ENCODE measurements around the gene ADAM22.
"Not testable (repeated sequence)": the region's sequence is repeated elsewhere in the genome, so short reads cannot be mapped to it uniquely, and the experiment has no call there.

Gene ADAM22

GRCh38 chr7:87933953-87934698 lies at the start of gene ADAM22:
ADAM22 (plus strand) TSS chr7:87934251; CDS start chr7:87934466, 215 bp downstream.
- H3K4me1 Mint-ChIP-seq = peaks cover 15% of the 10 kb centered on the region
- H3K36me3 Mint-ChIP-seq = peaks cover 3% of the 10 kb centered on the region
- H3K9me3 Mint-ChIP-seq = no peaks in the 10 kb centered on the region
- no peaks in the 10 kb centered on the region for H3K27me3 Mint-ChIP-seq
- DNase-seq (ENCODE audit: low spot score in 2 of 2) (peak; percentile 62), ATAC-seq (ENCODE audit: low read depth) (peak; percentile 92)
- H3K27ac Mint-ChIP-seq = no peak within 1 kb of the TSS
- peak within 1 kb of the TSS; percentile 91 for H3K4me3 Mint-ChIP-seq

GRCh38 chr7:87885018-87885417 lies 49.0 kb upstream of the ADAM22 start:
- ATAC-seq (ENCODE audit: low read depth) = no peak
- H3K4me3 Mint-ChIP-seq = no peak overlapping the region
- DNase-seq (ENCODE audit: low spot score in 2 of 2) = no peak
- peaks cover 8% of the 10 kb centered on the region for H3K4me1 Mint-ChIP-seq
- no peaks in the 10 kb centered on the region for H3K9me3 Mint-ChIP-seq
- H3K27ac Mint-ChIP-seq = no peak overlapping the region
- H3K27me3 Mint-ChIP-seq = no peaks in the 10 kb centered on the region
- H3K36me3 Mint-ChIP-seq = peaks cover 11% of the 10 kb centered on the region

- Mint-ChIP-seq H3K36me3 (peaks cover 10% of the 10 kb centered on the region), H3K4me1 (peaks cover 4% of the 10 kb centered on the region), H3K27ac (no peak overlapping the region), H3K27me3 (no peaks in the 10 kb centered on the region), H3K9me3 (no peaks in the 10 kb centered on the region), H3K4me3 (no peak overlapping the region)
- ATAC-seq (ENCODE audit: low read depth) (no peak), DNase-seq (ENCODE audit: low spot score in 2 of 2) (peak in 1 of 2 donors; percentile 27)
Observed at GRCh38 chr7:87886875-87887274, 47.2 kb upstream of the ADAM22 start.

- peaks cover 24% of the 10 kb centered on the region for H3K36me3 Mint-ChIP-seq
- H3K9me3 Mint-ChIP-seq = no peaks in the 10 kb centered on the region
- DNase-seq (ENCODE audit: low spot score in 2 of 2) (no peak), ATAC-seq (ENCODE audit: low read depth) (no peak)
- peak overlapping the region; percentile 47 for H3K27ac Mint-ChIP-seq
- no peak overlapping the region for H3K4me3 Mint-ChIP-seq
- H3K4me1 Mint-ChIP-seq = peaks cover 5% of the 10 kb centered on the region
- H3K27me3 Mint-ChIP-seq = no peaks in the 10 kb centered on the region
Observed at GRCh38 chr7:87895363-87895762, 38.7 kb upstream of the ADAM22 start.

- H3K4me3 Mint-ChIP-seq = no peak overlapping the region
- no peaks in the 10 kb centered on the region for H3K27me3 Mint-ChIP-seq
- H3K27ac Mint-ChIP-seq = no peak overlapping the region
- peaks cover 27% of the 10 kb centered on the region for H3K36me3 Mint-ChIP-seq
- ATAC-seq (ENCODE audit: low read depth) (no peak), DNase-seq (ENCODE audit: low spot score in 2 of 2) (no peak)
- peaks cover 5% of the 10 kb centered on the region for H3K4me1 Mint-ChIP-seq
- no peaks in the 10 kb centered on the region for H3K9me3 Mint-ChIP-seq
Observed at GRCh38 chr7:87899255-87899654, 34.8 kb upstream of the ADAM22 start.

- H3K9me3 Mint-ChIP-seq; H3K4me1 Mint-ChIP-seq; DNase-seq (ENCODE audit: low spot score in 2 of 2); H3K4me3 Mint-ChIP-seq; ATAC-seq (ENCODE audit: low read depth); H3K36me3 Mint-ChIP-seq; H3K27me3 Mint-ChIP-seq: not testable (repeated sequence)
- H3K27ac Mint-ChIP-seq = peak overlapping the region; percentile 67
Observed at GRCh38 chr7:87907136-87907906, 26.7 kb upstream of the ADAM22 start.

- not testable (repeated sequence) for H3K4me1 Mint-ChIP-seq; H3K9me3 Mint-ChIP-seq; H3K4me3 Mint-ChIP-seq; H3K27me3 Mint-ChIP-seq; ATAC-seq (ENCODE audit: low read depth); H3K36me3 Mint-ChIP-seq; DNase-seq (ENCODE audit: low spot score in 2 of 2)
- H3K27ac Mint-ChIP-seq = peak overlapping the region; percentile 4
Observed at GRCh38 chr7:87908814-87909213, 25.2 kb upstream of the ADAM22 start.

GRCh38 chr7:87912121-87912520 lies 21.9 kb upstream of the ADAM22 start:
- DNase-seq (ENCODE audit: low spot score in 2 of 2) (no peak), ATAC-seq (ENCODE audit: low read depth) (no peak)
- Mint-ChIP-seq H3K27me3 (no peaks in the 10 kb centered on the region), H3K9me3 (no peaks in the 10 kb centered on the region), H3K27ac (no peak overlapping the region), H3K4me1 (no peaks in the 10 kb centered on the region), H3K36me3 (peaks cover 7% of the 10 kb centered on the region), H3K4me3 (no peak overlapping the region)

- no peaks in the 10 kb centered on the region for H3K36me3 Mint-ChIP-seq
- no peaks in the 10 kb centered on the region for H3K9me3 Mint-ChIP-seq
- H3K4me3 Mint-ChIP-seq = no peak overlapping the region
- DNase-seq (ENCODE audit: low spot score in 2 of 2) (no peak), ATAC-seq (ENCODE audit: low read depth) (no peak)
- no peak overlapping the region for H3K27ac Mint-ChIP-seq
- H3K27me3 Mint-ChIP-seq = peaks cover 2% of the 10 kb centered on the region
- no peaks in the 10 kb centered on the region for H3K4me1 Mint-ChIP-seq
Observed at GRCh38 chr7:87918740-87919139, 15.3 kb upstream of the ADAM22 start.

GRCh38 chr7:87919875-87920274 lies 14.2 kb upstream of the ADAM22 start:
- DNase-seq (ENCODE audit: low spot score in 2 of 2) = no peak
- H3K4me1 Mint-ChIP-seq = no peaks in the 10 kb centered on the region
- H3K36me3 Mint-ChIP-seq = no peaks in the 10 kb centered on the region
- peaks cover 2% of the 10 kb centered on the region for H3K27me3 Mint-ChIP-seq
- no peak overlapping the region for H3K4me3 Mint-ChIP-seq
- H3K27ac Mint-ChIP-seq = no peak overlapping the region
- ATAC-seq (ENCODE audit: low read depth) = no peak
- no peaks in the 10 kb centered on the region for H3K9me3 Mint-ChIP-seq

GRCh38 chr7:87920578-87920977 lies 13.5 kb upstream of the ADAM22 start:
- Mint-ChIP-seq H3K9me3 (no peaks in the 10 kb centered on the region), H3K4me1 (no peaks in the 10 kb centered on the region)

GRCh38 chr7:87922759-87923395 lies 11.2 kb upstream of the ADAM22 start:
- not testable (repeated sequence) for ATAC-seq (ENCODE audit: low read depth); H3K27me3 Mint-ChIP-seq; H3K4me1 Mint-ChIP-seq; H3K27ac Mint-ChIP-seq; H3K4me3 Mint-ChIP-seq; DNase-seq (ENCODE audit: low spot score in 2 of 2); H3K9me3 Mint-ChIP-seq; H3K36me3 Mint-ChIP-seq

More at GRCh38 chr7:87920578-87920977, 13.5 kb upstream of the ADAM22 start:
- H3K27me3 Mint-ChIP-seq = peaks cover 2% of the 10 kb centered on the region
- no peak overlapping the region for H3K27ac Mint-ChIP-seq
- H3K36me3 Mint-ChIP-seq = no peaks in the 10 kb centered on the region
- ATAC-seq (ENCODE audit: low read depth) = no peak
- H3K4me3 Mint-ChIP-seq = no peak overlapping the region
- no peak for DNase-seq (ENCODE audit: low spot score in 2 of 2)

GRCh38 chr7:87926581-87927461 lies 7.2 kb upstream of the ADAM22 start:
- DNase-seq (ENCODE audit: low spot score in 2 of 2) (no peak), ATAC-seq (ENCODE audit: low read depth) (no peak)
- no peaks in the 10 kb centered on the region for H3K4me1 Mint-ChIP-seq
- H3K36me3 Mint-ChIP-seq = no peaks in the 10 kb centered on the region
- no peaks in the 10 kb centered on the region for H3K9me3 Mint-ChIP-seq
- no peak overlapping the region for H3K27ac Mint-ChIP-seq
- H3K4me3 Mint-ChIP-seq = no peak overlapping the region
- no peaks in the 10 kb centered on the region for H3K27me3 Mint-ChIP-seq
